Pancreas (tissue), 10 donors: ENCODE data around the gene GCAT. TPM values are rescaled to one million over a fixed set of nuclear protein-coding genes. Genes with fewer than 3 reads are reported as not detected.

ENCODE experiments used
- ATAC-seq, 4 donors: fragments of 200-7000 bp; cut with Tn5 transposase; one replicate each; pipeline versions ENCODE4 v1.8.0 to v1.9.1; 2020; ENCODE audit warnings: mild to moderate bottlenecking in 4 of 4, moderate library complexity in 4 of 4
- DNase-seq, 6 donors: peaks; one replicate each; pipeline ENCODE4 v3.0.0-alpha.2; 2020
- FAIRE-seq: peaks from 2 replicates; lab custom pipeline; 2012; peaks lifted over from hg19 to GRCh38; lab: Jason Lieb, UNC
- H3K27ac ChIP-seq, 4 donors: fragments of 200-600 bp; sonication (generic); 1 replicate in 3 of 4; 2 replicates in 1 of 4; pipeline versions ENCODE4 v1.5.0 to v1.8.0; 2020
- H3K27me3 ChIP-seq, 4 donors: fragments of 200-600 bp; one replicate each; pipeline ENCODE4 v1.8.0; 2021
- H3K36me3 ChIP-seq, 3 donors: fragments of 200-600 bp; sonication (generic) in 1 of 3; one replicate each; pipeline versions ENCODE4 v1.5.0 to v1.8.0; 2020 to 2021
- H3K4me1 ChIP-seq, 3 donors: fragments of 200-600 bp; one replicate each; pipeline ENCODE4 v1.8.0; 2021
- H3K4me3 ChIP-seq, 4 donors: fragments of 200-600 bp; sonication (generic) in 2 of 4; one replicate each; pipeline versions ENCODE4 v1.5.0 to v1.8.0; 2020 to 2021
- H3K9me3 ChIP-seq, 4 donors: fragments of 200-600 bp; one replicate each; pipeline ENCODE4 v1.8.0; 2021
- WGBS, 2 donors: extraction: QIAGEN DNeasy Blood & Tissue Kit; methylation state at CpG; one replicate each; pipeline ENCODE4 v1.1.7; 2013; 5-methylcytosine and 5-hydroxymethylcytosine counted together
- intact Hi-C, 3 donors: fragments of 100-400 bp; cut with DNase I; formaldehyde crosslinking; loops; one replicate each; pipeline versions ENCODE4 v1.11.1 to v1.14.2; 2022
- polyA plus RNA-seq, 2 donors: library from polyadenylated mRNA; stranded (reverse); fragments of 200-250 nt; gene quantifications; one replicate each; pipeline ENCODE4 v1.2.3, GENCODE V29; 2013
- total RNA-seq, 6 donors: library from RNA; stranded (reverse); fragmentation: NEBNext Ultra II Directional in 4 of 6; extraction: Animal tissue kit (Norgen Biotek cat#: 25700) in 4 of 6; gene quantifications; one replicate each; pipeline versions ENCODE4 v1.2.1 to v1.2.4, GENCODE V29; 2021 to 2023
- TF ChIP-seq, protein P1 (sequence below), 4 donors: fragments of 200-600 bp; sonication (generic) in 3 of 4; IDR thresholded peaks; one replicate each; pipeline versions ENCODE4 v1.5.0 to v1.8.0; 2021; ENCODE audit warnings: antibody characterized with exemption in 4 of 4
- donor health status: healthy with polysubstance abuse.
- donor health status: DM: no; HTN: no; CAD: no; lungs with moderate emphysema.
- donor health status: DM: no; HTN: no; CAD: no.
- donor health status: control.
- donor health status: control.
- donor health status: Bipolar disorder and iron deficiency.
- donor health status: DM: yes; HTN: yes; CAD: no.
- donor health status: DM: no; HTN: no; CAD: no.
- donor health status: DM: no; HTN: no; CAD: no.
- donor health status: DM: yes; HTN: yes; CAD: no.

GCAT gene
- total and polyA plus RNA-seq, 8 donors = 27.1 to 62.7 (median 37.8) TPM

DNA sequence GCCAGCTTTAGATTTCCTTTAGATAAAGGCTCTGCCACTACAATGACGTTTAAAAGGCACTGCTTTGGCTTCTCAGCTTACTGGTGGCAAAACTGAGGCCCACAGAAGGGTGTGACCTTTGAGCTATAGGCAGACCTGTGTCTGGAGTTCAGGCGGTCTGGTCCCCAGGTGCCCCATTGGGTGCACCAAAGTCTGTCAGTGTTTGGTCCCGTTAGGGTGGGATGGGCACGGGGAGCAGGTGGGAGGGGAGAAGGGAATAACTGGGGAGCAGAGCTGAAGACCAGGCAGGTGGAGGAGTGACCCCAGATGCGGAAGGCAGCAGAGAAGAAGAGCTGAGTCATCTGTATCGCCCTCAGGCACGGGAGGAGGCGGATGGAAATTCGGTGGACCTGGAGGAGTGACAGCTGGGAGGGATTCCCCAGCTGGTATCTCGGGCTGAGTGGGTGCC, 45.3 kb upstream of the GCAT start:
- intact Hi-C loops = no loop called here
- no peaks in the 10 kb centered on the region for H3K27me3 ChIP-seq
- no peak for FAIRE-seq
- no peaks in the 10 kb centered on the region for H3K4me1 ChIP-seq
- H3K27ac ChIP-seq = no peak overlapping the region
- 80 to 81% methylated on average over 10 of the region's 10 CpGs for WGBS, 2 donors
- H3K36me3 ChIP-seq = peaks cover 0 to 50% (median 20%) of the 10 kb centered on the region in 3 donors
- H3K9me3 ChIP-seq = no peaks in the 10 kb centered on the region
- no peak for ATAC-seq
- no peak for DNase-seq
- H3K4me3 ChIP-seq = no peak overlapping the region
- TF ChIP-seq, protein P1, sequence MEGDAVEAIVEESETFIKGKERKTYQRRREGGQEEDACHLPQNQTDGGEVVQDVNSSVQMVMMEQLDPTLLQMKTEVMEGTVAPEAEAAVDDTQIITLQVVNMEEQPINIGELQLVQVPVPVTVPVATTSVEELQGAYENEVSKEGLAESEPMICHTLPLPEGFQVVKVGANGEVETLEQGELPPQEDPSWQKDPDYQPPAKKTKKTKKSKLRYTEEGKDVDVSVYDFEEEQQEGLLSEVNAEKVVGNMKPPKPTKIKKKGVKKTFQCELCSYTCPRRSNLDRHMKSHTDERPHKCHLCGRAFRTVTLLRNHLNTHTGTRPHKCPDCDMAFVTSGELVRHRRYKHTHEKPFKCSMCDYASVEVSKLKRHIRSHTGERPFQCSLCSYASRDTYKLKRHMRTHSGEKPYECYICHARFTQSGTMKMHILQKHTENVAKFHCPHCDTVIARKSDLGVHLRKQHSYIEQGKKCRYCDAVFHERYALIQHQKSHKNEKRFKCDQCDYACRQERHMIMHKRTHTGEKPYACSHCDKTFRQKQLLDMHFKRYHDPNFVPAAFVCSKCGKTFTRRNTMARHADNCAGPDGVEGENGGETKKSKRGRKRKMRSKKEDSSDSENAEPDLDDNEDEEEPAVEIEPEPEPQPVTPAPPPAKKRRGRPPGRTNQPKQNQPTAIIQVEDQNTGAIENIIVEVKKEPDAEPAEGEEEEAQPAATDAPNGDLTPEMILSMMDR (IDR thresholded peaks at IDR 0.05) = no peak

DNA sequence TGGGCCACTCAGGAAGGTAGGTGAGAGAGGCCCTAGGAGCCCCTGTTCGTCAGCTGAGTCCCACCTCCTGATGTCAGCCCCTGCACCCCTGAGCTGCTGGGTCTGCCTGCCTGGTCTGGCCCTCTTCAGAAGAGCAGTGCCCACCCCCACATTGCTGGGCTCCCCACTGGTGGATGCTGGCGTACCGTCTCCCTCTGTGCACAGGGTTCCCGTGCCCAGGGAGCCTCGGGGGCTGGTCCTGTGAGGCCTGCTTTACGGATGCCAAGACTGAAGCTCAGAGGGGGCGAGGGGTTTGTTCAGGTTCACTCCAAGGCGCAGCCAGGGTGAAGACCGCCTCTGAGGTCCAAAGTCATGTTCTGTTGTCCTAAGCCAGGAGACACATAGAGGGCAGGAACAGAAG, 44.7 kb upstream of the GCAT start:
- TF ChIP-seq, protein P1 (IDR thresholded peaks at IDR 0.05) = no peak
- intact Hi-C loops = no loop called here
- no peak overlapping the region for H3K4me3 ChIP-seq
- no peak overlapping the region for H3K27ac ChIP-seq
- H3K27me3 ChIP-seq = no peaks in the 10 kb centered on the region
- DNase-seq = no peak
- no peaks in the 10 kb centered on the region for H3K4me1 ChIP-seq
- peaks cover 0 to 49% (median 16%) of the 10 kb centered on the region in 3 donors for H3K36me3 ChIP-seq
- no peaks in the 10 kb centered on the region for H3K9me3 ChIP-seq
- 95 to 99% methylated on average over 9 of the region's 9 CpGs for WGBS, 2 donors
- no peak for ATAC-seq
- FAIRE-seq = no peak

DNA sequence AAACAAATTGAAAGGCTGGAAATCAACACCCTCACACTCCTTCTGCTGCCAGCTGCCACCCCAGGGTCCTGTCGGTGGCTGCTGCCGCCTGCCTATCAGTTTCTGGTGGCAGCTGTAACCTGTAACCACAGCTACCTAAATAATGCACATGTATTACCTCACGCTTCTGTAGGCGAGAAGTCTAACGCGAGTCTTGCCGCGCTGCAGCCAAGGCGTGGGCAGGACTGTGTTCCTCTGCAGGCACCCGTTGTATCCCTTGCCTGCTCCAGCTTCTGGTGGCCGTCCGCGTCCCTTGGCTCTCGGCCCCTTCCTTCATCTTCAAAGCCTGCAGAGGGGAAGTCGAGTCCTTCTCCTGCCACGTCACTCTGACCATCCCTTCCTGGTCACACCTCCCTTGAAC, 44.1 kb upstream of the GCAT start:
- no peak for FAIRE-seq
- no peak for DNase-seq
- Histone ChIP-seq H3K27me3 (no peaks in the 10 kb centered on the region), H3K9me3 (no peaks in the 10 kb centered on the region), H3K27ac (no peak overlapping the region), H3K4me1 (no peaks in the 10 kb centered on the region), H3K36me3 (peaks cover 0 to 46% (median 10%) of the 10 kb centered on the region in 3 donors), H3K4me3 (no peak overlapping the region)
- 93 to 95% methylated on average over 16 of the region's 16 CpGs for WGBS, 2 donors
- intact Hi-C loops = no loop called here
- TF ChIP-seq, protein P1 (IDR thresholded peaks at IDR 0.05) = no peak
- ATAC-seq = no peak

DNA sequence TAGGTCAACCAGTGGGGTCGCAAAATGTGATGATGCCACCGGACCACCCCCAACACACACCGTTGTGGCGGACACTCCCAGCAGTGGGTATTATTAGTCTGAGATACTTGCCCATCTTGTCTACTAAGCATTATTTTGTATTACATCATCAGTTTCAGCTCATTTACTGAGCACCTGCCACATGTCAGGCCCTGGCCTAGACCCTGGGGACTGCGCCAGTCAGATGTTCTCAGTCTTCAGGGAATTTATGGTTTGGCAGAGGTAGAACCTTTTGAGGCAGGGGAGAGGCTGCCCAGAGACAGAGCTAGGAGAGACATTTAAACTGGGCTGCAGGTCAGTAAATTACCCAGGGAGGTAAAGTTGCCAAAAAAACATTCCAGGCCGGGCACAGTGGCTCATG, 43.1 kb upstream of the GCAT start:
- intact Hi-C loops = no loop called here
- ATAC-seq (no peak), DNase-seq (no peak), FAIRE-seq (no peak)
- 87 to 88% methylated on average over 6 of the region's 6 CpGs for WGBS, 2 donors
- TF ChIP-seq, protein P1 (IDR thresholded peaks at IDR 0.05) = no peak
- Histone ChIP-seq H3K36me3 (peaks cover 0 to 45% (median under 1%) of the 10 kb centered on the region in 3 donors), H3K4me1 (no peaks in the 10 kb centered on the region), H3K9me3 (no peaks in the 10 kb centered on the region), H3K27ac (no peak overlapping the region), H3K27me3 (no peaks in the 10 kb centered on the region), H3K4me3 (no peak overlapping the region)

DNA sequence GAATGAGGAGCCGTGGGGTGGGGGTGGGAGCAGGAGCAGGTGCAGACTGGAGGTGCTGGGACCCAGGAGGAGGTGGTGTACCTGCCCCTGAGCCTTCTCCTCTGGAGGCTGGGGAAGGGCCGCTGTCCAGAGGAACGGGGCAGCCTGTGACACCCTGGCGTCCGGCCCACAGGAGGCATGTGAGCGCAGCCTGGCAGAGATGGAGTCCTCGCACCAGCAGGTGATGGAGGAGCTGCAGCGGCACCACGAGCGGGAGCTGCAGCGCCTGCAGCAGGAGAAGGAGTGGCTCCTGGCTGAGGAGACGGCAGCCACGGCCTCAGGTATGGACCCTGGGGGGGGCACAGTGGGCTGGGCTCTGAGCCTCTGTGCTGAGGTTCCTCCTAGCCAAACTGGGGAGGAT, 42.2 kb upstream of the GCAT start:
- H3K27ac ChIP-seq = no peak overlapping the region
- 92 to 95% methylated on average over 13 of the region's 13 CpGs for WGBS, 2 donors
- no peak for FAIRE-seq

More for the DNA sequence above, 42.2 kb upstream of the GCAT start:
- no peaks in the 10 kb centered on the region for H3K9me3 ChIP-seq
- no peak overlapping the region for H3K4me3 ChIP-seq
- DNase-seq (no peak), ATAC-seq (no peak)
- intact Hi-C loops = no loop called here
- no peaks in the 10 kb centered on the region for H3K27me3 ChIP-seq
- peaks cover 0 to 36% (median 0%) of the 10 kb centered on the region in 3 donors for H3K36me3 ChIP-seq
- TF ChIP-seq, protein P1 (IDR thresholded peaks at IDR 0.05) = no peak
- H3K4me1 ChIP-seq = no peaks in the 10 kb centered on the region
